ENCODE results near the gene ITM2B.

ITM2B gene

GRCh38 chr13:48297131-48297786 lies 64.3 kb downstream of the ITM2B start:
- no peaks in the 10 kb centered on the region for H3K27me3 ChIP-seq (replicated peaks; ENCODE audit: control insufficient read depth, insufficient read depth, low read length, poor library complexity, severe bottlenecking)
- no peaks in the 10 kb centered on the region for H3K4me1 ChIP-seq (ENCODE audit: control insufficient read depth, insufficient read depth, low read length, poor library complexity, severe bottlenecking)
- no peak for DNase-seq
- H3K36me3 ChIP-seq (ENCODE audit: control insufficient read depth, insufficient read depth, low read length) = no peaks in the 10 kb centered on the region
- no peak overlapping the region for H3K4me3 ChIP-seq (ENCODE audit: insufficient read depth, low read depth, low read length, poor library complexity, severe bottlenecking)
- H3K27ac ChIP-seq (ENCODE audit: insufficient read depth, low read length, poor library complexity, severe bottlenecking) = no peak overlapping the region
- H3K9me3 ChIP-seq (ENCODE audit: control insufficient read depth, low read length) = no peaks in the 10 kb centered on the region

DNA sequence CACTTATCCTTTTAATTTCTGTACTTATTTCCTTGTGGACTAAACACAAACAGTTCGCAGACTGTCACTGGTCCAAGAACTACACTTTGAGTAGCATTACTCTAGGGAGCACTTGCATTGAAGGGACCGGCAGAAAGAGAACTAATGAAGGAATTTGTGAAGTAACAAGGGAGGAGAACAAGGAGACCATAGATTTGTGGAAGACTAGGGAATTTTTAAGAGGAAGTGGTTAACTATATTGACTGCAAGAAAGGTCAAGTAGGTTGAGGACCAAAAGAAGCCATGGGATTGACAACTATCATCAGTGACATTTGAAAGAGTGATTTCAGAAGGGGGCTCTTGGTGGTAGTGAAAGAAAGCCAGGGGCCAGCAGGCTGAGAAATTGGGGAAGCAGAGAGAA lies 66.6 kb downstream of the ITM2B start:
- Histone ChIP-seq H3K27me3 (replicated peaks; ENCODE audit: control insufficient read depth, insufficient read depth, low read length, poor library complexity, severe bottlenecking) (no peaks in the 10 kb centered on the region), H3K36me3 (ENCODE audit: control insufficient read depth, insufficient read depth, low read length) (no peaks in the 10 kb centered on the region), H3K4me1 (ENCODE audit: control insufficient read depth, insufficient read depth, low read length, poor library complexity, severe bottlenecking) (no peaks in the 10 kb centered on the region), H3K9me3 (ENCODE audit: control insufficient read depth, low read length) (no peaks in the 10 kb centered on the region), H3K27ac (ENCODE audit: insufficient read depth, low read length, poor library complexity, severe bottlenecking) (no peak overlapping the region), H3K4me3 (ENCODE audit: insufficient read depth, low read depth, low read length, poor library complexity, severe bottlenecking) (no peak overlapping the region)
- DNase-seq = no peak

GRCh38 chr13:48302871-48303358 lies 69.9 kb downstream of the ITM2B start:
- H3K27me3 ChIP-seq (replicated peaks; ENCODE audit: control insufficient read depth, insufficient read depth, low read length, poor library complexity, severe bottlenecking) = no peaks in the 10 kb centered on the region
- peak overlapping the region; percentile 99 for H3K27ac ChIP-seq (ENCODE audit: insufficient read depth, low read length, poor library complexity, severe bottlenecking)
- peaks cover 13% of the 10 kb centered on the region for H3K4me1 ChIP-seq (ENCODE audit: control insufficient read depth, insufficient read depth, low read length, poor library complexity, severe bottlenecking)
- no peak for DNase-seq
- no peaks in the 10 kb centered on the region for H3K36me3 ChIP-seq (ENCODE audit: control insufficient read depth, insufficient read depth, low read length)
- H3K4me3 ChIP-seq (ENCODE audit: insufficient read depth, low read depth, low read length, poor library complexity, severe bottlenecking) = peak overlapping the region; percentile 85
- no peaks in the 10 kb centered on the region for H3K9me3 ChIP-seq (ENCODE audit: control insufficient read depth, low read length)

- Histone ChIP-seq H3K36me3 (ENCODE audit: control insufficient read depth, insufficient read depth, low read length) (no peaks in the 10 kb centered on the region), H3K9me3 (ENCODE audit: control insufficient read depth, low read length) (no peaks in the 10 kb centered on the region), H3K4me3 (ENCODE audit: insufficient read depth, low read depth, low read length, poor library complexity, severe bottlenecking) (peak within 1 kb of the TSS; percentile 85), H3K4me1 (ENCODE audit: control insufficient read depth, insufficient read depth, low read length, poor library complexity, severe bottlenecking) (peaks cover 13% of the 10 kb centered on the region), H3K27ac (ENCODE audit: insufficient read depth, low read length, poor library complexity, severe bottlenecking) (peak within 1 kb of the TSS; percentile 99), H3K27me3 (replicated peaks; ENCODE audit: control insufficient read depth, insufficient read depth, low read length, poor library complexity, severe bottlenecking) (no peaks in the 10 kb centered on the region)
- DNase-seq = peak; percentile 87 to 89 (median 89)
Observed at GRCh38 chr13:48303359-48304142, 70.5 kb downstream of the ITM2B start, which contains the start of gene RB1. Gene RB1, plus strand, starts transcription at chr13:48303751. Its CDS starts 162 bp downstream, at chr13:48303913.

DNA sequence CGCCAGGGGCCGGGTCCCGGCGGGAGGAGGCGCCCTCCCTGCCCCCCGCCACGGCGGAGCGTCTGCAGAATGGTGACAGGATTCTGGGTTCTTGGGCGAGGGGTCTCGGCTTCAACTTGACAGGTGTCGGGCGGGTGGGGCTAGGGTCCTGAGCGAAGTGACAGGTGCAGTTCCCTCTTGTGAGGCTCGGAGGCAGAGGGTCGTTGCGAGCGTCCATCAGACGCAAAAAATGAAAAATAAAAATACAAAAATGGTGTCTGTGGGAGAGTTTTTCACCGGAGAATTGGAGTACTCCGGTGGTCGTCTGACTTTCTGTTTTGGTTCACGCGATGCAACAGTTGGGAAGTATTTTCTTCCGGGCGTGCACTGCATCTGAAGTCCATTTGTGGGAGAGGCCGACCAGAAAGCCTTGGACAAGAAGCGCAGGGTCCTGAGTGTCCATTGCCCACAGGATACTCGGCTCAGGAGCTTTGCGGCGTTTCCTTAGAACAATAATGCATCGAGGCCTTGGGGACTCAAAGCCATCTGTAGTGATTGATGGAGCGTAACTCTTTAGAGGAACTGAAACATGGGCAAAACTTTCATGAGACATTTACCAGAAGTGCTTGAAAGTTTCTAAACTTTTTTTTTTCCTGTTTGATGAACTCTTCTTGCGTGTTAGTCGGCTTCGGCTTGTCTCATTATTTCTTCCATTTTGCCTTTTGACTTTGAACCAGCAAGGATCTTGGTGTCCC lies 71.3 kb downstream of the ITM2B start:
- no peaks in the 10 kb centered on the region for H3K36me3 ChIP-seq (ENCODE audit: control insufficient read depth, insufficient read depth, low read length)
- DNase-seq = no peak
- peak overlapping the region; percentile 85 for H3K4me3 ChIP-seq (ENCODE audit: insufficient read depth, low read depth, low read length, poor library complexity, severe bottlenecking)
- H3K27ac ChIP-seq (ENCODE audit: insufficient read depth, low read length, poor library complexity, severe bottlenecking) = peak overlapping the region; percentile 99
- H3K27me3 ChIP-seq (replicated peaks; ENCODE audit: control insufficient read depth, insufficient read depth, low read length, poor library complexity, severe bottlenecking) = no peaks in the 10 kb centered on the region
- H3K9me3 ChIP-seq (ENCODE audit: control insufficient read depth, low read length) = no peaks in the 10 kb centered on the region
- peaks cover 13% of the 10 kb centered on the region for H3K4me1 ChIP-seq (ENCODE audit: control insufficient read depth, insufficient read depth, low read length, poor library complexity, severe bottlenecking)

DNA sequence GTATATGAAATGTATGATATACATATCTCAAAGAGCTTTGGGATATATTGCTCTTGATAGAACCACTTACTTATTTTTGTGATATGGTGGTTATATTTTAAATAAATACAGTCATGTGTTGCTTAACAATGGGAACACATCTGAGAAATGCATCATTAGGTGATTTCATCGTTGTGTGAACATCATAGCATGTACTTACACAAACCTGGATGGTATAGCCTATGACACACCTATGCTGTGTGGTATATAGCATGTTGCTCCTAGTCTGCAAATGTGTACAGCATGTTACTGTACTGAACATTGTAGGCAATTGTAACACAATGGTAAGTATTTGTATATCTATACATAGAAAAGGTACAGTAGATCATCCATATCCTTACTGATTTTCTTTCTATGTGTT lies 78.2 kb downstream of the ITM2B start:
- no peaks in the 10 kb centered on the region for H3K9me3 ChIP-seq (ENCODE audit: control insufficient read depth, low read length)
- H3K27me3 ChIP-seq (replicated peaks; ENCODE audit: control insufficient read depth, insufficient read depth, low read length, poor library complexity, severe bottlenecking) = no peaks in the 10 kb centered on the region
- no peak for DNase-seq
- H3K4me1 ChIP-seq (ENCODE audit: control insufficient read depth, insufficient read depth, low read length, poor library complexity, severe bottlenecking) = no peaks in the 10 kb centered on the region
- no peak overlapping the region for H3K4me3 ChIP-seq (ENCODE audit: insufficient read depth, low read depth, low read length, poor library complexity, severe bottlenecking)
- no peaks in the 10 kb centered on the region for H3K36me3 ChIP-seq (ENCODE audit: control insufficient read depth, insufficient read depth, low read length)
- H3K27ac ChIP-seq (ENCODE audit: insufficient read depth, low read length, poor library complexity, severe bottlenecking) = no peak overlapping the region

DNA sequence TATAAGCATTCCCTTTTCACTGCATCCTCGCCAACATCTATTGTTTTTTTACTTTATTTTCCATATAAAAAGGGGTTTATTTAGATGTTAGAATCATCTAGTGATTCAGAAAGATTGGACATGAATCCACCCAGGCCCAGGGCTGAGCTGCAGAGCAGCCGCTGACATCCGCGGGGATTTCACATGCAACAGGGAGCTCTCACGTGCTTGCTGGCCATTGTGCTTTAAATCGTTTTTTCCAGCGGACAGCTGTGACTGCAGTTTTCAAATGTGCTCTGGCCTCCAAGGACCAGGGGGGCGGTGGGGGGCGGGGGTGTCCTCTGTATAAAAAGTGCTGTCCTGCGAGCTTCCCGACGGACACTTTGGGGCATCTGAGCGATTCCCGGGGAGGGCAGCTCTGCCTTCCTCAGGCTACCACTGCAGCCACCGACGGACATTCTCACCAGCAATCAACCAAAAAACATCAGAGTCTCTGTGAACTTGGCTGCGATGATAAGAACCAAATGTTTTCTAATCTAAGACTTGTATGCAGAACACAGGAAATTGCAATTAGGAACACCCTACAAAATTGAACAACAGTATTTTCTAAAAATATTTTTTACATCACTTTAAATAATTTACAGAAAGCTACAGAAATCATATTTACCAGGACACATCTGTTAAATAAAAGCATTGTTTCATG lies 83.1 kb downstream of the ITM2B start:
- Histone ChIP-seq H3K27ac (ENCODE audit: insufficient read depth, low read length, poor library complexity, severe bottlenecking) (no peak overlapping the region), H3K4me1 (ENCODE audit: control insufficient read depth, insufficient read depth, low read length, poor library complexity, severe bottlenecking) (peaks cover 3% of the 10 kb centered on the region), H3K4me3 (ENCODE audit: insufficient read depth, low read depth, low read length, poor library complexity, severe bottlenecking) (no peak overlapping the region), H3K9me3 (ENCODE audit: control insufficient read depth, low read length) (no peaks in the 10 kb centered on the region), H3K27me3 (replicated peaks; ENCODE audit: control insufficient read depth, insufficient read depth, low read length, poor library complexity, severe bottlenecking) (no peaks in the 10 kb centered on the region), H3K36me3 (ENCODE audit: control insufficient read depth, insufficient read depth, low read length) (no peaks in the 10 kb centered on the region)
- no peak for DNase-seq

GRCh38 chr13:48316826-48317510 lies 84.0 kb downstream of the ITM2B start:
- Histone ChIP-seq H3K27ac (ENCODE audit: insufficient read depth, low read length, poor library complexity, severe bottlenecking) (no peak overlapping the region), H3K4me1 (ENCODE audit: control insufficient read depth, insufficient read depth, low read length, poor library complexity, severe bottlenecking) (peaks cover 3% of the 10 kb centered on the region), H3K36me3 (ENCODE audit: control insufficient read depth, insufficient read depth, low read length) (no peaks in the 10 kb centered on the region), H3K9me3 (ENCODE audit: control insufficient read depth, low read length) (peaks cover under 1% of the 10 kb centered on the region), H3K4me3 (ENCODE audit: insufficient read depth, low read depth, low read length, poor library complexity, severe bottlenecking) (no peak overlapping the region), H3K27me3 (replicated peaks; ENCODE audit: control insufficient read depth, insufficient read depth, low read length, poor library complexity, severe bottlenecking) (no peaks in the 10 kb centered on the region)
- DNase-seq = no peak

Data from effector memory CD4-positive, alpha-beta T cell (primary cell).